ENCODE data around the gene GJD3. TPM values are rescaled to one million over a fixed set of nuclear protein-coding genes. Genes with fewer than 3 reads are reported as not detected.

Gene GJD3
- total and polyA plus RNA-seq, 2 donors (not counting 1 experiment from before 2014, with no cell fraction given), result not detected

DNA sequence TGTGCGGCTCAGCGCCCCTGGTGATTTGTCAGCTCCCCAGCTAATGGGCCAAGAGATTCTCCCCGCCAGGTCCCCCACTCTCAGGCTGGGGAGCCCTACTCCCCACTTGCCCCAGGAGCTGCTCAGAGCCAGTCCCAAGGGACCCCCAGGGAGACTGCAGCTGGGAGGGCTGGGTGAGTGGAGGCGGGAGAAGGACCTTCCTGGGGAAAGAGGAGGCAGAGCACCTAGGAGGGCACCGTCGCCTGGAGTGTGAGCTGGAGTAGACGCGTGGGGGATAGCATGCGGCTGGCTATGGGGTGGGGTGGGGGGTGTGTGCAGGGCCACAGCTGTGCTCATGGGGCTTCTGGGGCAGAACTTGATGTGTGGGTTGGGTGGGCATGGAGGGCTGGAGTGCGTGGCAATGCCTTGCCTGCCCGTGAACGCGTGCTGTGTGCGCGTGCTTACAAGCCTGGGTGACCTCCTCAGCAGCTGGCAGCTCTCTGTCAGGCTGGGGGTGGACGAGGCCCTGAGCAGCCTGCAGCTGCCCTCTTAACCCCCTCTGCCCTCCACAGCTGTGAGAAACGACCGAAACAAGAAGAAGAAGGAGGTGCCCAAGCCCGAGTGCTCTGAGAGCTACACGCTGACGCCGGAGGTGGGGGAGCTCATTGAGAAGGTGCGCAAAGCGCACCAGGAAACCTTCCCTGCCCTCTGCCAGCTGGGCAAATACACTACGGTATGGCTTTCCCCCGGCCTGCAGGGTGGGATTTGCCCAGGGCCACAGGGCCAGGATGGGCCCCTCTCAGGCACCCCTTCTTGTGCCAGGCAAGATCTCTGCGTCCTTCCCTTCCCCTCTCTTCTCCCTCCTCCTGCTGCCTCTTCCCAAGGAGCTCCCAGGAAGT, 12.9 kb downstream of the GJD3 start:
- Mint-ChIP-seq H3K9me3 (ENCODE audit: insufficient read depth) (no peaks in the 10 kb centered on the region), H3K27ac (peak overlapping the region; percentile 64), H3K27me3 (no peaks in the 10 kb centered on the region), H3K4me3 (no peak overlapping the region), H3K4me1 (peaks cover 60% of the 10 kb centered on the region)
- Histone ChIP-seq H3K4me2 (replicated peaks; ENCODE audit: low read depth, low read length, poor library complexity, severe bottlenecking) (peak overlapping the region; percentile 23), H3K9ac (ENCODE audit: low read length) (no peak overlapping the region), H2AFZ (ENCODE audit: insufficient read depth, low read depth, low read length, poor library complexity, severe bottlenecking) (no peak overlapping the region), H4K20me1 (ENCODE audit: control insufficient read depth, insufficient read depth, low read length, poor library complexity, severe bottlenecking) (peaks cover 45% of the 10 kb centered on the region), H3K4me3 (ENCODE audit: control extremely low read depth in 1 of 5, extremely low read depth in 1 of 5, insufficient read depth in 1 of 5, low read depth in 2 of 5, low read length in 4 of 5) (no peak overlapping the region), H3K36me3 (replicated peaks in 1 of 2; ENCODE audit: control extremely low read depth in 1 of 2, control insufficient read depth in 1 of 2, extremely low read depth in 1 of 2, insufficient read depth in 2 of 2, low read length in 1 of 2) (peaks cover 0 to 50% of the 10 kb centered on the region in 2 experiments), H3K27me3 (replicated peaks in 1 of 4; ENCODE audit: control extremely low read depth in 1 of 4, control insufficient read depth in 3 of 4, insufficient read depth in 4 of 4, low read length in 3 of 4) (no peaks in the 10 kb centered on the region), H3K4me1 (ENCODE audit: control insufficient read depth in 2 of 2, insufficient read depth in 2 of 2, low read length in 2 of 2) (peaks cover 36 to 55% of the 10 kb centered on the region in 2 donors), H3K27ac (ENCODE audit: low read length in 2 of 2) (peak overlapping the region in 1 of 2 donors; percentile 19), H3K79me2 (ENCODE audit: control insufficient read depth, insufficient read depth, low read length) (peaks cover 11% of the 10 kb centered on the region), H3K9me3 (ENCODE audit: control extremely low read depth in 1 of 3, control insufficient read depth in 2 of 3, insufficient read depth in 1 of 3, low read length in 2 of 3) (no peaks in the 10 kb centered on the region)
- intact Hi-C loops (cut with micrococcal nuclease), result no loop called here
- ChIA-PET CTCF (interaction anchor here (1.0 to 15.9 kb wide), 9 partner anchors 8 to 181 kb away, joined by 3 to 871 read pairs (median 4); partner anchors contain the start of genes CDC6 and RARA), POLR2A (interaction anchor here (0.6 to 1.7 kb wide), 6 partner anchors 9 to 42 kb away, joined by 3 to 8 read pairs (median 4); no protein-coding TSS in a partner anchor)
- TF ChIP-seq EZH2 (IDR thresholded peaks at IDR 0.05; ENCODE audit: borderline replicate concordance, insufficient read depth, low read depth, low read length, poor library complexity, severe bottlenecking), result no peak
- TF ChIP-seq, protein P1, sequence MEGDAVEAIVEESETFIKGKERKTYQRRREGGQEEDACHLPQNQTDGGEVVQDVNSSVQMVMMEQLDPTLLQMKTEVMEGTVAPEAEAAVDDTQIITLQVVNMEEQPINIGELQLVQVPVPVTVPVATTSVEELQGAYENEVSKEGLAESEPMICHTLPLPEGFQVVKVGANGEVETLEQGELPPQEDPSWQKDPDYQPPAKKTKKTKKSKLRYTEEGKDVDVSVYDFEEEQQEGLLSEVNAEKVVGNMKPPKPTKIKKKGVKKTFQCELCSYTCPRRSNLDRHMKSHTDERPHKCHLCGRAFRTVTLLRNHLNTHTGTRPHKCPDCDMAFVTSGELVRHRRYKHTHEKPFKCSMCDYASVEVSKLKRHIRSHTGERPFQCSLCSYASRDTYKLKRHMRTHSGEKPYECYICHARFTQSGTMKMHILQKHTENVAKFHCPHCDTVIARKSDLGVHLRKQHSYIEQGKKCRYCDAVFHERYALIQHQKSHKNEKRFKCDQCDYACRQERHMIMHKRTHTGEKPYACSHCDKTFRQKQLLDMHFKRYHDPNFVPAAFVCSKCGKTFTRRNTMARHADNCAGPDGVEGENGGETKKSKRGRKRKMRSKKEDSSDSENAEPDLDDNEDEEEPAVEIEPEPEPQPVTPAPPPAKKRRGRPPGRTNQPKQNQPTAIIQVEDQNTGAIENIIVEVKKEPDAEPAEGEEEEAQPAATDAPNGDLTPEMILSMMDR (IDR thresholded peaks at IDR 0.05), result no peak
- DNase-seq (peak; percentile 59), ATAC-seq (ENCODE audit: low read depth) (no peak)
- WGBS (ENCODE audit: insufficient coverage), result 48% methylated on average over 25 of the region's 27 CpGs

All from B cell (primary cell).